Caki2 (cell line): ENCODE results near the gene GPATCH2L. TPM values are rescaled to one million over a fixed set of nuclear protein-coding genes. Genes with fewer than 3 reads are reported as not detected.

Experiments used
- DNase-seq: peaks from one replicate; pipeline ENCODE4 v3.0.0-alpha.2; 2015; ENCODE audit warnings: low read depth
- in situ Hi-C: cut with HindIII; loops from 2 replicates; pipeline ENCODE4 v1.10.0; 2016; ENCODE audit warnings: low sequenced_read_pairs, low pct_unique_long_range_greater_than_20kb, mixed read lengths
- total RNA-seq: library from RNA; depleted of rRNA; stranded (reverse); fragments of >200 nt; shearing (Covaris generic); gene quantifications from 2 replicates; pipeline ENCODE4 v1.2.3, GENCODE V29; 2014; ENCODE audit warnings: low replicate concordance; rRNA removed

The GPATCH2L gene
- total RNA-seq = 14.0 and 16.0 TPM in 2 replicates

DNA sequence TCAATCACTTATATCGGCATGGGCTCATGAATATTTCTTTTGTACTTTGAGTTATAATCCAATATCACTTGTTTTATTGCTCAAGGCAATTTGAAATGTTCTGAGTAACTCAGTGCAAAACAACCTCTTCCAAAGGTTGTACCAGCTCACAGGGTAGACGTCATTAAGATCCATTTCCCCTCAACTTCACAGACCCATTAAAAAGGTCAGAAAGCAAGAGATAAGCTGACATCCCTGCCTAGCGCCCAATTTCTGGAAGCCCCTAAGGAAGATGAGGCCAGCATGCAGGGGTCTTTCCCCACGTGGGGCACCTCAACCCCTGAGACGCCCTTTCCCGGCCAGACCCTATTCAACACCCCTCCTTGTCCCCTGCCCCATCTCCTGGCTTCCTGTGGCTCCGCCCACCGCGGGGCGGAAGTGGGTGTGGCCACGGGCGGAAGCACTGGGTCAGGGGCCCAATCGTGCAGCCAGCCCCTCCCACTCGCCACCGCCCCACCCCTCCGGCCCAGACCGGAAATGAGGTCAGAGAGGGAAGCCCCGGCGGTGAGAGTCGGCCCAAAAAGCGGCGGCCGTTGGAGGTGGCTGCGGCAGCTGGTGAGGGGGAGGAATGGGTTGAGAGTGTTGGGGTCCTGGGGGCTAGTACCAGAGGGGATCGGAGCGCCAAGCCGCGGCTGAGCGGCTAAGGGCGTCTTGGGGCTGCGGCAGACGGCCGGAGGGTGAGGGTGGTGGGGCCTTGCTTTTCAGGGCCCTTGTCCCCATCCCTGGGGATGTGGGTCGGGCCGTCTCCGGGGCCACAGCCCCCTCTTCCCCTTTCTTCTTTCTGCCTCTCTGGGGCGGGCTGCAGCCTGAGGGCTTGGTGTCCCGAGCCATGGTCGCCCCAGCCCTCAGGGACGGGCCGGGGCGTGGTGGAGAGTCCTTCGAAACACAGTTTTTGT, at the start of gene GPATCH2L:
Gene GPATCH2L (plus strand): TSS at position 525 of the 935 bp plus-strand sequence. CDS start 2,442 bp downstream, outside the sequence.
- peak; percentile 77 for DNase-seq
- in situ Hi-C loops = no loop called here

DNA sequence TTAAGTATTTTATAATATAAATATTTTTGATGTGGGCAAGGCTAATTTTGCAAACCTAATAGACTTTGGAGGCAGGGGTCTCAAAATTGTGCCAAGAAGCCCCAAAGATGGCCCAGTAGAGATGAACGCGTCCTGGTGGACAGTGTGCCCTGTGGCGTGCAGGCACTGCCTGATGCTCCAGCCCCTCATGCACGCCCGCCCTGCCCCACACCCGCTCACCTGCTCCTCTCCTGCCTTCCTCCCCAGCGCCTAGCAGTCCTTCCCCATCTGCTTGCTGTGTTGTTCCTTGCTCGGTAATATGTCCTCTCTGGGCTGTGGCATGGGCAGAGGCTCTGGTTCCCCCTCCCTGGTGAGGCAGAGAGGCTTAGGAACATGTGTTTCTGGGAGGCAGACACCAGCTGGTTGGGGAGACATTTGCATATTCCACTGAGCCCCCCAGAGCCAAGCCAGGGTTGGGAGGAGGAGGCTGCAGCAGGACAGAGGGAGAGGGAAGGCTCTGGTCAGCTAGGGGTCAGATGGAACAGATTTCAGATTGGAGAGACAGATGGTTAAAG, 46.8 kb upstream of the GPATCH2L start:
- DNase-seq = no peak
- in situ Hi-C loops = no loop called here

DNA sequence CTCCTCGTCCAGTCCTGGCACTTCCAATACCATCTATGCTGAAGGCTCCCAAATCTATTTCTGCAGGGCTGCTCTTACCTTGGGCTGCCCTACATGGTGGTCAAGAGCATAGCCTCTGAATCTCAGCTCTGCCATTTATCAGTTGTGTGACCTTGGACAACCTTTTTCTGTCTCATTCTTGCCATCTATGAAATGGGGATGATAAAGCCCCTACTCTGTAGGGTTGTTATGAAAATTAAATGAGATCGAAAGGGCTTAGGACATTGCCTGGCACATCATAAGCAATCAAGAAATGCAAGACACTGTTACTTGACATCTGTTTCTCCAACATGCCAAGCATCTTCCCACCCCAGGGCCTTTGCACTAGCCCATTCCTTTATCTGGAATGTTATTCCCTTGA, 45.5 kb upstream of the GPATCH2L start:
- DNase-seq = no peak
- in situ Hi-C loops = no loop called here

DNA sequence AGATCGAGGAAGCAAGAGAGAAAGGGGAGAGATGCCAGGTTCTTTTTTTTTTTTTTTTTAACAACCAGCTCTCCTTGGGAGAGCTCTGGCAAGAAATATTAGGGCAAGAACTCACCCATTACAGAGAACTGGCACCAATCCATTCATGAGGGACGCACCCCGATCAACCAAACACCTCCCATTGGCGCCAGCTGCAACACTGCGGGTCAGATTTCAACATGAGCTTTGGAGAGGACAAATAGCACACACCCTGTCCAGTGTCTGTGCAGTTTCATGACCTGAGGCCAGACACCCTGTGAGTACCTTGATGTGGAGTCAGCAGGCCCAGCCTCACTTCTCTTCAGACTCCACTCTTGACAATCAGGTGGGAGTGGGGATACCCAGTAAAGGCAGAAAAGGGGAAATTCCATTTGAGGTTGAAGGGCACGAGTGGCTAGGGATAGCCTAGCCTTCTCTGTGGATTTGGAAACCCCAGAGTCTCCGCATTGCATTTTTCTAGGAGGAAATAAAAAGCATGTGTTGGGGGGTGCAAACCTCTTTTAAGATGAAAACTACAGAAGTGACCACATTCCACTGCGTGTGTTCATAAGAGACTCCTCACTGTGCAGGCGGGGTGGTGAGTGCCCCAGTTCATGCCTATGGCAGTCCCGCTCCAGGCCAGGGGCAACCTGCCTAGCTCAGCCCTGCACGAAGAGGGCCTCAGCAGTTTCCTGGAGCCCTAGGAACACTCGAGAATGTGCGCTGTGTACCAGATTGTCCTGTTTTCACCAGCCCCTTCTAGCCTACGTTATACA, 42.4 kb upstream of the GPATCH2L start:
- in situ Hi-C loops = no loop called here

GRCh38 chr14:76112889-76113624, 38.7 kb upstream of the GPATCH2L start:
- in situ Hi-C loops = no loop called here

More for the DNA sequence above, 42.4 kb upstream of the GPATCH2L start:
- no peak for DNase-seq

DNA sequence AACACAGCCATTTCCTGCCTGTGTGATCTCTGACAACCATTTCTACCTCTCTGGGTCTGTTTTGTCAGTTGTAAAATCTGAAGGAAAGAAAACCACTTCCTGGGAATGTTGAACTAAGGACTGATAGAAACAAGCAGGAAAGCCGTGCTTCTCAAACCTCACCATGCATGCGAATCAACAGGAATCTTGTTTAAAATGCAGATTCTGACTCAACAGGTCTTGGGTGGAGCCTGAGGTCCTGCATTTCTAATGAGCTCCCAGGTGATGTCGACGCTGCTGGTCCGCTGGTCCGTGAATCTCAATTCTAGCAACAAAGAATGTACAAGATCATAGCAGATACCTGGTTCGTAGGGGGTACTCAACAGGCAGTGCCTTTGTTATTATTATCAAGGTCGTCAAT, 38.0 kb upstream of the GPATCH2L start:
- DNase-seq = no peak
- in situ Hi-C loops = no loop called here

More at GRCh38 chr14:76112889-76113624, 38.7 kb upstream of the GPATCH2L start:
- no peak for DNase-seq

DNA sequence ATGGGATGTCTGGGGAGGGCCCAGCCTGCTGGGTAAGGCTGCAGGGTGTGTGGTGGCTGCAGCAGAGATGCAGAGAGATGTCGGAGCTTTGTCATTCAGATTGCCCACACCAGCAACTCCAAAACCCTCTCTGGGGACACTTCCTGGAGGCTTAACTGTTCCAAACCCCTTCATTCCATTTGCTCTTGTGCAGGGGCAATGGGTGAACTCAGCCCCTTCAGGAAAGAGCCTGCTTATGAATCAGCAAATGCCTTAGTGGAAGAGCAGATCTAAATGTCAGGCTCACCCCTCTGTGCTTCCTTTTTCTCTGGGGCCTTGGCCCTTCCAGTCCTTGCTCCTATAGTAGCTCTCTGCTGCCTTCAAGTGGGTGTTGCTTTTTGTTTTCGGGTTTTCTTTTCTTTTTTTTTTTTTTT, 36.7 kb upstream of the GPATCH2L start:
- DNase-seq = no peak
- in situ Hi-C loops = no loop called here

GRCh38 chr14:76117789-76118484, 33.8 kb upstream of the GPATCH2L start:
- DNase-seq = no peak
- in situ Hi-C loops = no loop called here

- in situ Hi-C loops = no loop called here
- no peak for DNase-seq
Observed at GRCh38 chr14:76118594-76118993, 33.1 kb upstream of the GPATCH2L start.

DNA sequence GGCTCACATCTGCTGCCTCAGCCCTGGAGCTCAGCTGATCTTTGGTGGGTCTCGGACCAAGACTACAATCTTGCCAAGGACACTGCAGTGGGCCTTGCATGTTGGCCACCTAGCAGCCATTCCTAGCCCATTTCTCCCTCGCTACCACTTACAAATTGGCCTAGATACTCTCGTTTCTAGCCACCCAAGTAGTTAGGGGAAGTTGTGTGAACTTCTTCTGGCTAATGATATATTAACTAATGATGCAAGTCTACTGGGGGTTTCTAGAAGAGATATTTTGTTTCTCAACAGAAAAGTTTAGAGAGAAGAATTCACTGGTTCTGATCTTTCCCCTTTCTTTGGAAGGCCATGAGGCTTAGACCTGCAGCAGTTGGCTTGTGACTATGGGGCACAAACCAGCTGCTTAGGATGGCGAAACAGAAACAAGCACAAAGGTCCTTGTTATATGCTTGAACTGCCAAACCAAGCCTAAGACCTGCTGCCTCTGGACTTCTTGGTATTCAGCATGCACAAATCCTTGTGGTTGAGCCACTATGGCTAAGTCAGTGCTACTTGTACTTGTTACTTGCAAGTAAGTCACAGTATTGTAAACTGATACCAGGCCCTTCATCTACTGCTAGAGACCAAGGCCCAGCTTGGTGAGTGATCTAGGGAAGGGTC, 30.5 kb upstream of the GPATCH2L start:
- no peak for DNase-seq
- in situ Hi-C loops = no loop called here

- in situ Hi-C loops = no loop called here
- DNase-seq = no peak
Observed at GRCh38 chr14:76123426-76124225, 28.1 kb upstream of the GPATCH2L start.

DNA sequence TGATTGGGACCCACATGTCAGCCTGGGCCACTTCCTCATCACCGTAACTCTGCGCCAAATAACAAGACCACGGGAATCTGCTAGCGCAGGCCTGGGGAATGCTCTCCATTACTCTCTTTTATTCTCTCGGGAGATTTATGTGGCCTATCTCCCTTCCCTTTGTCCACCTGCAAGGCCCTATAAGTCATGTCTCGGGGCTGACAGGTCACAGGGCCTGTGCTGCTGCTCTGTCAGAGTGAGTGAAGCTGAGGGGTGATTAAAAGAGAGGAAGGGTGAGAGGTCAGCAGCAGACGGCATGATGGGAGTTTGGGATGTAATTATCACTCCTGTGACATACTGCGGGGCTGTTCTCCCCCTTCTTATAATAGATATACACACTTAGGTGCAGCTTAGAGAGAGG, 26.2 kb upstream of the GPATCH2L start:
- DNase-seq = no peak
- in situ Hi-C loops = no loop called here

DNA sequence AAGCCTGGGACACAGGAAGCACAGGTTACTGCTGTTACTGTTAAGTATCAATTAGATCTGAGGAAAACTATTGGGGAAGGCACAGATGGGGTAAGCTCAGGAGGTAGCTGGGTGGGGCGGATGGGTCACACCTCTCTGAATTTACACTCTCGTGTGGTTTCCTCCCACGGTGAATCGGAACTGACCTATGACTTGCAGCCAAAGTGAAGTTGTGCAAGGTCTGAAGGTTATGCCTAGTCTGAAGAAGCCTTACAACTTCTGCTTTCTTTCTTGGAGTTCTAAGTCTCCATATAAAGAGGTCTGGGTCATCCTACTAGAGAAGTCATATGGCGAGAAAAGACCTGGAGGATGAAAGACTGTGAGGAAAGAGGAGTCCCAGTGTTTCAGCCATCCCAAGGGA, 25.6 kb upstream of the GPATCH2L start:
- in situ Hi-C loops = no loop called here
- DNase-seq = no peak

DNA sequence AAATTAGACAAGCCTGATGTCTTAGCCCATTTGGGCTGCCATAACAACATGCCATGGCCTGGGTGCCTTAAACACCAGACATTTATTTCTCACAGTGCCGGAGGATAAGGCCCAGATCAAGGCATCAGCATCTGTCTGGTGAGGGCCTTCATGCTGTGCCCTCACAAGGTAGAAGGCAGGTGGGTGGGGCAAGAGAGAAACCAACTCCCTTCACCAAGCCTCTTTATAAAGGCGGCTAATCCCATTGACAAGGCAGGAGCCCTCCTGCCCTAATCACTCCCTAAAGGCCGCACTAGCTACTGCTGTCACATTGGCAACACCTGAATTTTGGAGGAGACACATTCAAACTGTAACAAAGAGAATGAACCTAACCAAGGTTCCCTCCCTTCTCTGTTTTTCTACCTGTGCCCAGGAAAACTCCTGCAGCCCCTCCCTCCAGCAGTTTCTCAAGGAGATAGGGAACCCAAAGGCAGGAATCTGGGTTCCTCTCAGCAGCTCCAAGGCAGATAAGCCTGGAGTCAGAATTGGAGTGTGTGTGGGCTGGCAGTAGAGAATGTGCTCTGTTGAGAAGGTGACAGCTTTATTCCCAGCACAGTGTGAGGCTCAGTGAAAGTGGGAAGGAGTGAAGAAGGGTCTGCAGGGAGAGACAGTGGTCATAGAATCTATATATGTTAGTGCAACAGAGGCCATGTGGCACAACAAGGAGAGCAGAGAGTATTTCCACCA, 21.7 kb upstream of the GPATCH2L start:
- DNase-seq = no peak
- in situ Hi-C loops = no loop called here

GRCh38 chr14:76131071-76131965, 20.4 kb upstream of the GPATCH2L start:
- in situ Hi-C loops = no loop called here

More at GRCh38 chr14:76131071-76131965, 20.4 kb upstream of the GPATCH2L start:
- DNase-seq = no peak
